NB4 (cell line): ENCODE data around the gene YBX1.

Source experiments
- DNase-seq: peaks from one replicate; pipeline ENCODE4 v3.0.0; 2010; ENCODE audit warnings: low read depth
- H3K4me3 ChIP-seq: one replicate; pipeline ENCODE4 v1.5.1; 2011; ENCODE audit warnings: mild to moderate bottlenecking, low read depth, low read length, moderate library complexity
- MYC ChIP-seq: IDR thresholded peaks from 2 replicates; pipeline ENCODE4 v1.6.1; 2011; ENCODE audit warnings: low read depth, low read length
- POLR2A ChIP-seq: IDR thresholded peaks from 2 replicates; pipeline ENCODE4 v1.6.1; 2011; ENCODE audit warnings: mild to moderate bottlenecking; ENCODE audit not compliant: insufficient read length; ENCODE audit errors: extremely low read depth
- TF ChIP-seq, protein P1 (sequence below): IDR thresholded peaks from one replicate; pipeline ENCODE4 v1.5.1; 2012; ENCODE audit warnings: low read depth, low read length
- TF ChIP-seq, protein P2 (sequence below): IDR thresholded peaks from 2 replicates; pipeline ENCODE4 v1.6.1; 2011; ENCODE audit warnings: low read depth, low read length

Gene YBX1

DNA sequence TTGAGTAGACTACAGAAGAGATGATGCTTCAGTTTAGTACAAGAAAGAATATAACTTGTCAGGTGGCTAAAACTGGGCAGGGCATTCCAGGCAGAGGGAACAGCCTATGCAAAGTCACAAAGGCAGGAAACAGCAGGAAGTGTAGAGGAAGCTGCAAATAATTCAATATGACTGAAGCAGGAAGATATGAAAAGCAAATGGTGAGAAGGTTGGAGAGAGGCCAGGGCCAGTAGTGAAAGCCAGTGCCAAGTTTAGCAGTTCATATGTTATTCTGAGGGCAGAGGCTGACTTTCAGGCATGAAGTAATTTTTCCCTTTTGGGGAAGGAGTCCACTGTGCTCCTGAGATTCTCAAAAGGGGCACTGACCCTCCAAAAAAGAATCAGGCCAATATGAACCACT lies 8.0 kb upstream of the YBX1 start:
- TF ChIP-seq MYC (no peak), POLR2A (no peak)
- TF ChIP-seq, protein P1, sequence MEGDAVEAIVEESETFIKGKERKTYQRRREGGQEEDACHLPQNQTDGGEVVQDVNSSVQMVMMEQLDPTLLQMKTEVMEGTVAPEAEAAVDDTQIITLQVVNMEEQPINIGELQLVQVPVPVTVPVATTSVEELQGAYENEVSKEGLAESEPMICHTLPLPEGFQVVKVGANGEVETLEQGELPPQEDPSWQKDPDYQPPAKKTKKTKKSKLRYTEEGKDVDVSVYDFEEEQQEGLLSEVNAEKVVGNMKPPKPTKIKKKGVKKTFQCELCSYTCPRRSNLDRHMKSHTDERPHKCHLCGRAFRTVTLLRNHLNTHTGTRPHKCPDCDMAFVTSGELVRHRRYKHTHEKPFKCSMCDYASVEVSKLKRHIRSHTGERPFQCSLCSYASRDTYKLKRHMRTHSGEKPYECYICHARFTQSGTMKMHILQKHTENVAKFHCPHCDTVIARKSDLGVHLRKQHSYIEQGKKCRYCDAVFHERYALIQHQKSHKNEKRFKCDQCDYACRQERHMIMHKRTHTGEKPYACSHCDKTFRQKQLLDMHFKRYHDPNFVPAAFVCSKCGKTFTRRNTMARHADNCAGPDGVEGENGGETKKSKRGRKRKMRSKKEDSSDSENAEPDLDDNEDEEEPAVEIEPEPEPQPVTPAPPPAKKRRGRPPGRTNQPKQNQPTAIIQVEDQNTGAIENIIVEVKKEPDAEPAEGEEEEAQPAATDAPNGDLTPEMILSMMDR = no peak
- TF ChIP-seq, protein P2, sequence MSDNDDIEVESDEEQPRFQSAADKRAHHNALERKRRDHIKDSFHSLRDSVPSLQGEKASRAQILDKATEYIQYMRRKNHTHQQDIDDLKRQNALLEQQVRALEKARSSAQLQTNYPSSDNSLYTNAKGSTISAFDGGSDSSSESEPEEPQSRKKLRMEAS = no peak
- DNase-seq = no peak
- no peak overlapping the region for H3K4me3 ChIP-seq

DNA sequence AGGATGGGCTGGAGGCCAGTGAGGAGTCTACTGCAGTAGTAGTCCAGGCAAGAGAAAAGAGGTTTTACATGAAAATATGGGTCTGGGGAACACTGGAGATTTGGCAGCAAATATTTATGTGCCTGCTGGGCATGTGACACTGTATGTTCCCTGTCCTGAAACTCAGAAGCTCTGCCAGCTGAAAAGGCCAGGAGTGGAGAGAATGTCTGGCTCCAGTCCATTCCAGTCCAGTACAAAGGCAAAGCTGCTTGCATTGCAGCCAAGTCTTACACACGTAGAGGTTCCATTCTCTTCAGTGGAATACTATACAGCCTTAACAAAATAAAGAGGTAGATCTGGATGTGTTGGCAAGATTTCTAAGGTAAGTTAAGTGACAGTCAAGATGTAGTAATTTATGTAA lies 7.5 kb upstream of the YBX1 start:
- no peak overlapping the region for H3K4me3 ChIP-seq
- no peak for DNase-seq
- TF ChIP-seq MYC = no peak
- TF ChIP-seq, protein P2 = no peak
- TF ChIP-seq, protein P1 = no peak
- no peak for TF ChIP-seq POLR2A

DNA sequence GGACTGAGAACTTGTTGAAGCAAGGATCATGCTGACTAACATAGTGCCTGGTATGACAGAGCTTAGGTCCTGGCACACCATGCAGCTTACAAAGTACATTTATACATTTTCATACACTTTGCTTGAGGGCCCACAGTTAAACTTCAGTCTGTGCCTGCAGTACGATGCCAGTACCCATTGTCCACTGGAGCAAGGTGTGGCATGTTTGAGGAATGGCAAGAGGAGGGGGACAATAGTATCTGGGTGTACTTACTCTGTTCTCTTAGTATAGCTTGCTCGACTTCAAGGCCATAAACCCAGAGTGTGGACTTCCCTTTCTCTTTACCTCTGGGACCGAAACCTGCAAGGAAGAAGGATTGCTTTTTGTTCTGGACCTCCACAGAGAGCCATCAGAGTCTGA lies 6.8 kb upstream of the YBX1 start:
- no peak for DNase-seq
- no peak overlapping the region for H3K4me3 ChIP-seq
- TF ChIP-seq, protein P1 = no peak
- TF ChIP-seq MYC (no peak), POLR2A (no peak)
- TF ChIP-seq, protein P2 = no peak

DNA sequence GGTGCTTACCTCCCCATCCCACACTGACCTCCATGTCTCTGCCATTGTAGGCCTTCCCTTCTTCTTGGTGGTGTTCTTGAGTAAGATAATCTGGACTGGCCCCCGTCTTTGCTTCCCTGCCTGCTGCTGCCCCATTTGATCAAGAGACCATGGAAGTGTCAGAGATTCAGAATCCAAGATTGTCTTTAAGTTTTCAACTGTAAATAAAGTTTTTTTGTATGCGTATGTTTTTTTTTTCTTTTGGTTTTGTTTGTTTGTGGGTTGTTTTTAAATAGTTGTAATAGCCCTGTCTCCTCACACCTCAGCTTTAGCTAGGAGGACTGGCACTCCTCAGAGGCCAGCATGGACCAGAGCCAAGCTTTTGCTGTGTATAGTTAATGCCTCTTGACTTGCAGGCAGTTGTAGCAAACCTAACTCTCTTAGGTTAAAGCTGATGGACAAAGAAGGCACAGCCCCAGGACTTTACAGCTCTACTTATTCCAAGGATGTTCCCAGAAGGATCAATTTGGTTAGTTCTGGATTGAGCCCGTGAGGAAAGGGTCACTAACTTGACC lies 5.6 kb upstream of the YBX1 start:
- H3K4me3 ChIP-seq = no peak overlapping the region
- no peak for DNase-seq
- TF ChIP-seq POLR2A (no peak), MYC (no peak)
- TF ChIP-seq, protein P2 = no peak
- TF ChIP-seq, protein P1 = no peak

DNA sequence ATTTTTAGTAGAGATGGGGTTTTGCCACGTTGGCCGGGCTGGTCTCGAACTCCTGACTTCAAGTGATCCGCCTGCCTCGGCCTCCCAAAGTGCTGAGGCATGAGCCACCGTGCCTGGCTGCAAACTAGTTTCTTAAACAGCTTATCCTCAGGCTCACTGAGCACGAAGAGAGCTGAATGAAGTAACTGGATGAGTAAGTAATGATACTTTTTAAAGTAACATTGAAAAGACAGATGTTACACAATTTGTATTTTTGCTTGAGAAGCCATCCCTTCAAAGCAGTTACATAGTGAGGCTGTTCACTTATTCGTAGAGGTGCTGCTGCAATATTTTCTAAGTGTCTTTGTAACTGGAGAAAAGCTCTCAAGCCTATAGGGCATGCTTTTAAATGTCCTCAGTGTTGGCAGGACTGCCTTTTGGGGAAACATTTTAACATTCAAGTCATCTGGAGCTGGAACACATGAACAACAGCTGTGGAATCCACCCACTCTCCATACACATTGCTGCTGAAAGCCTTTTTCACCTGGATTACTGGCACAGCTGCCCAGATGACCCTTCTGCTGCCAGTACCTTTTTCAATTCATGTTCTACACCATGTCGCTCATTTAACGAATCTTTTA lies 2.7 kb upstream of the YBX1 start:
- no peak for DNase-seq
- TF ChIP-seq MYC (no peak), POLR2A (no peak)
- TF ChIP-seq, protein P2 = no peak
- TF ChIP-seq, protein P1 = no peak
- no peak overlapping the region for H3K4me3 ChIP-seq
